ENCODE data around the gene EML6.

The EML6 gene

DNA sequence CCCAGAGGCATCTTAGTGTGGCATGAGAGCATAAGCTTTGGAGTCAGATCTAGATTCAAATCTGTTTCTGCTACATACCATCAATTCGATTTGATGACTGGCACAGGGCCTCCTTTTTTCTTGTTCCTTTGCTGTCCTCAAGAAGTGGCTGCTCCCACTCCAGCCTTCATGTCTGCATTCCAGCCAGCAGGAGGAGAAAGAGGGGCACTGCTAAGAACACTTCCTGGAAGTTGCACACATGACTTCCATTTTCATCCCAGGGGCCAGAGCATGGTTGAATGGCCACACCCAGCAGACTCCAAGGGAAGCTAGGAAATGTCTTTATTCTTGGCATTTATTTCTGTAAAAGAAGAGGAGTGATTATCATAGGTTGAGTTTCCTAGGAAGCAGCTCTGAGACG lies 50.4 kb downstream of the EML6 start:
- DNase-seq (ENCODE audit: low read depth): no peak
- no peak for TF ChIP-seq MYC (IDR thresholded peaks at IDR 0.05; ENCODE audit: low read depth, low read length)
- TF ChIP-seq, protein P1, sequence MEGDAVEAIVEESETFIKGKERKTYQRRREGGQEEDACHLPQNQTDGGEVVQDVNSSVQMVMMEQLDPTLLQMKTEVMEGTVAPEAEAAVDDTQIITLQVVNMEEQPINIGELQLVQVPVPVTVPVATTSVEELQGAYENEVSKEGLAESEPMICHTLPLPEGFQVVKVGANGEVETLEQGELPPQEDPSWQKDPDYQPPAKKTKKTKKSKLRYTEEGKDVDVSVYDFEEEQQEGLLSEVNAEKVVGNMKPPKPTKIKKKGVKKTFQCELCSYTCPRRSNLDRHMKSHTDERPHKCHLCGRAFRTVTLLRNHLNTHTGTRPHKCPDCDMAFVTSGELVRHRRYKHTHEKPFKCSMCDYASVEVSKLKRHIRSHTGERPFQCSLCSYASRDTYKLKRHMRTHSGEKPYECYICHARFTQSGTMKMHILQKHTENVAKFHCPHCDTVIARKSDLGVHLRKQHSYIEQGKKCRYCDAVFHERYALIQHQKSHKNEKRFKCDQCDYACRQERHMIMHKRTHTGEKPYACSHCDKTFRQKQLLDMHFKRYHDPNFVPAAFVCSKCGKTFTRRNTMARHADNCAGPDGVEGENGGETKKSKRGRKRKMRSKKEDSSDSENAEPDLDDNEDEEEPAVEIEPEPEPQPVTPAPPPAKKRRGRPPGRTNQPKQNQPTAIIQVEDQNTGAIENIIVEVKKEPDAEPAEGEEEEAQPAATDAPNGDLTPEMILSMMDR (IDR thresholded peaks at IDR 0.05; ENCODE audit: low read depth, low read length): no peak
- TF ChIP-seq, protein P2, sequence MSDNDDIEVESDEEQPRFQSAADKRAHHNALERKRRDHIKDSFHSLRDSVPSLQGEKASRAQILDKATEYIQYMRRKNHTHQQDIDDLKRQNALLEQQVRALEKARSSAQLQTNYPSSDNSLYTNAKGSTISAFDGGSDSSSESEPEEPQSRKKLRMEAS (IDR thresholded peaks at IDR 0.05; ENCODE audit: low read depth, low read length): no peak
- no peak for TF ChIP-seq POLR2A (IDR thresholded peaks at IDR 0.05; ENCODE audit: extremely low read depth, insufficient read length)
- no peak overlapping the region for H3K4me3 ChIP-seq (ENCODE audit: low read depth, low read length)

DNA sequence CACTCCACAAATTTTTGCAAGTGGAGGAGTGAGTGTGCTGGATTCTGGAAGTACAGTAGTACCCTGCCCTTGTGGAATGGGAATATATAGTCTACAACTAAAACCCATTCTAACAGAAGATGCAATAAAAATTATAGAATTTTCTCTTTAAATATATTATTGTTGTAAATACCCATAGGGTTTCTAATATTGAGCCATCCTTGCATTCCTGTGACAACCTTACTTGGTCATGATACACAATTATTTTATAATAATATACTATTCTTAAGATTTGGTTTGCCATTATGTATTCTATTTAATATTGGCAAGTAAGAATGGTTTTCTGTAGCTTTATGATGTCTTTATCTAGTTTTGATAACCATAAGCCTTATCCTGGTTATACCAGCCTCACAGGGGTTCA lies 52.2 kb downstream of the EML6 start:
- TF ChIP-seq, protein P2 (IDR thresholded peaks at IDR 0.05; ENCODE audit: low read depth, low read length): no peak
- TF ChIP-seq, protein P1 (IDR thresholded peaks at IDR 0.05; ENCODE audit: low read depth, low read length): no peak
- TF ChIP-seq POLR2A (IDR thresholded peaks at IDR 0.05; ENCODE audit: extremely low read depth, insufficient read length): no peak
- TF ChIP-seq MYC (IDR thresholded peaks at IDR 0.05; ENCODE audit: low read depth, low read length): no peak
- no peak overlapping the region for H3K4me3 ChIP-seq (ENCODE audit: low read depth, low read length)
- DNase-seq (ENCODE audit: low read depth): no peak

DNA sequence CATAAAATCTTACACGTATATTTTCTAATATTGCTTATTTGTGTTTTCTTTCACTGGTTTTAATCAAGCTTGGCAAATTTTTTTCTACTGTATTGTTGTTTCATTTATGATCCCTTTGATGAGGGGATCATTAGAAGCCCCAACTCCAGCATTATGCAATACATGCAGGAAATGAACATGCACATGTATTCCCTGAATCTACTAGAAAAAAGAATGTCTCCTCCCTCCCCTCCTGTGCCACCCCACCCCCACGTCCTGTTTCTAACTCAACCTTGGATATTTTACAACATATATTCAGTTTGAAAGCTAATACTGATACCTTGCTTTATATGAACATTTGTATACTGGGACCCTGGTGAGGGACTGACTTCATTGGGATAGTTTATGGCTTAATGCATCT lies 53.0 kb downstream of the EML6 start:
- no peak overlapping the region for H3K4me3 ChIP-seq (ENCODE audit: low read depth, low read length)
- peak; percentile 16 for DNase-seq (ENCODE audit: low read depth)
- TF ChIP-seq POLR2A (IDR thresholded peaks at IDR 0.05; ENCODE audit: extremely low read depth, insufficient read length) (no peak), MYC (IDR thresholded peaks at IDR 0.05; ENCODE audit: low read depth, low read length) (no peak)
- TF ChIP-seq, protein P1 (IDR thresholded peaks at IDR 0.05; ENCODE audit: low read depth, low read length): no peak
- TF ChIP-seq, protein P2 (IDR thresholded peaks at IDR 0.05; ENCODE audit: low read depth, low read length): no peak

DNA sequence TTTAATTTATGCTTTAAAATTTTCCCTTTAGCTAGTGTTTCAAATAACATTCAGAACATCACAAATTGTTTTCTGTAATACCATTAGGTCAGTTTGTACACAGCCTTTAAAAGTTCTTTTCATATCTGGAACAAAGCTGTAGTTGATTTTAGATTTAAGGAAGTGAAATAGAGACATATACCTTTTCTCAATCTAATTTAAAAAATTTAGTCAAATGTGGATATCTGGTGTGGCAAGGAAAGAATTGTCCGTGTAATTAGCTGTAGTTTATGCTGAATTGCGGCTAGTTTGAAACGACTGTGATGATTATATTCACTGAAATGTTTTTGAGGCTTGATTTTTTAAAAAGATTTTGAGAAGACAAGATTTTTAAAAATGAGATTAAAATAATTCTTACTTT lies 59.9 kb downstream of the EML6 start:
- H3K4me3 ChIP-seq (ENCODE audit: low read depth, low read length): no peak overlapping the region
- TF ChIP-seq, protein P1 (IDR thresholded peaks at IDR 0.05; ENCODE audit: low read depth, low read length): no peak
- TF ChIP-seq POLR2A (IDR thresholded peaks at IDR 0.05; ENCODE audit: extremely low read depth, insufficient read length): no peak
- DNase-seq (ENCODE audit: low read depth): no peak

DNA sequence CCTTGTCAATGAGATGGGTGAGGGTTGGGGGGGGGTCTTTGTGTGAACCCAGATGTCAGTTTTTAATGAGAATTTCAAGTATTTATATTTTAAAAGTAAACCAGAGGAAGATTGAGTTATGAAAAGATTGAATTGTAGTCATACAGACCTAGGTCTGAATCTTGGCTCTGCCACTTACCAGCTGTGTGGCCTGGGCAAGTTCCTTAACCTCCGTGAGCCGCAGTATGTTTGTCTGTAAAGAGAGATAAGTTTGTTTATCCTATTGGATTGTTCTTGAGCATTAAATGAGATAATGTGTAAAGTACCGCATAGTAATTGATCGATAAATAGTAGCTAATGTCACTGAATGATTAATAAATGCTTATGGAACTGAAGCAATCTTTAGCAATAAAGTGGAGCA lies 63.8 kb downstream of the EML6 start:
- TF ChIP-seq MYC (IDR thresholded peaks at IDR 0.05; ENCODE audit: low read depth, low read length) (no peak), POLR2A (IDR thresholded peaks at IDR 0.05; ENCODE audit: extremely low read depth, insufficient read length) (no peak)
- TF ChIP-seq, protein P1 (IDR thresholded peaks at IDR 0.05; ENCODE audit: low read depth, low read length): no peak
- TF ChIP-seq, protein P2 (IDR thresholded peaks at IDR 0.05; ENCODE audit: low read depth, low read length): no peak
- DNase-seq (ENCODE audit: low read depth): no peak
- H3K4me3 ChIP-seq (ENCODE audit: low read depth, low read length): no peak overlapping the region

DNA sequence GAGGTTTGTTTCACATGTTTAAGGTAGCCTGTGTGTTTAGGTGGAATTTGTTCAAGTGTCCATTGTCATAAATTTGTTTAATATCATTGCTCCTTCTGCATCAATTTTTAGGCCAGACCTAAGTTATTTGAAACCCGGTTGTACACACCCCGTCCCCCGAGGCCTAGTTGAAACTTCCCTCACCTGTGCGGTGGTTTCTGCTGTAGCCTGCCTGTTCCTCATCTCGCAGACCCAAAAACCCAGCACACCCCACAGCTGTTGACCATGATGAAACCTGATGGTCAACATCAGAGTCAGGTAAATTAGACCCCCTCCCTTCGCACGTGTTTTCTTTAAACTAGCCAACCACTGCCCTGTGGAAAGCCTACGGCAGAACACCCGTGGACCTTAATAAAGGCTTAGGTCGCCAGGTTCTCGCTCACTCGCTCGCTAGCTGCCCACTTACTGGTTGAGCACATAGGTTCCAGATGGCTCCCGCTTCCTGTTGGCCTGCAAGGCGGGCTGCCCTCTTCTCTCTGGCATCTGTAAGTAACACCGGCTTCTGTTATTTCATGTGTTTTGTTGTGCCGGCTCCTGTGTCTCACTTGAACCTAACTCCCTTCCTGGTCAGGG lies 64.4 kb downstream of the EML6 start:
- H3K4me3 ChIP-seq (ENCODE audit: low read depth, low read length): no peak overlapping the region
- TF ChIP-seq MYC (IDR thresholded peaks at IDR 0.05; ENCODE audit: low read depth, low read length): no peak
- TF ChIP-seq, protein P2 (IDR thresholded peaks at IDR 0.05; ENCODE audit: low read depth, low read length): no peak
- TF ChIP-seq, protein P1 (IDR thresholded peaks at IDR 0.05; ENCODE audit: low read depth, low read length): no peak
- no peak for DNase-seq (ENCODE audit: low read depth)
